GM23248 (cell line): ENCODE results near the gene BLTP2.

ENCODE experiments used
- EZH2 ChIP-seq: fragments of 200-600 bp; sonication (generic); IDR thresholded peaks from 2 replicates; pipeline ENCODE4 v1.6.1; 2018; ENCODE audit warnings: antibody characterized with exemption, mild to moderate bottlenecking; ENCODE audit not compliant: insufficient read depth, poor library complexity, severe bottlenecking
- EZH2phosphoT487 ChIP-seq: fragments of 200-600 bp; sonication (generic); IDR thresholded peaks from 2 replicates; pipeline ENCODE4 v1.6.1; 2018; ENCODE audit warnings: antibody characterized with exemption, moderate library complexity, mild to moderate bottlenecking, low read depth; ENCODE audit not compliant: insufficient read depth

DNA sequence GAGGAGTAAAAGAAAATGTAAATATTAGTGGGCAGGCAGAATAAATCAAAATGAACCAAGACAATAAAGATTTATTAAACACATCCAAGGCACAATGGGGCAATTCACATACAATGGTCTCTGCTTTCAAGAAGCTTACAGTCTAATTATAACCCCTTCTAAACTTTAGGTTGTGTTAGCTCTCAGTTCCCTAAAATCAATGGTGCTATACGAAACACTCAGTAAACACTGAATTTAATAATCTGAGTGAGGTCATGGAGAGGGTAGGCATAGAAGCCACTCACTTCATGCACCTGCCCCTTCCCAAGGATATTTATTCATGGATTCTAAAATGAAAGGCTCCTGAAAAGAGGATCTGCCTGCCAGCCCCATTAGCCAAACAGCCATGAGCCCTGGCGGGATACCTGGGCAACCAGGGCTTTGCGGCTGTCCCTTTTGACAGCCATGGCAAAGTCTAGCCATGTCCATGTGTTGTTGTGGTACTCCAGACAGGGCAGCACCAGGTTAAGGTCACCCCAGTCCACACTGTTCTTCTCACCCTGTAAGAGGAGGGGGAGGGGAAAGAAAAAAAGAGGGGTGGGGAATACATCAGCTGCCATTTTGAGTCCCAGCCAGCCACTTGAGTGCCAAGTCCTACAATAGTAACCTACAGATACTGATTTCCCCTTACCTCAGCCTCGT is 29.6 kb downstream of the BLTP2 start:
- no peak for TF ChIP-seq EZH2
- TF ChIP-seq EZH2phosphoT487 = no peak
